Kidney (tissue), 14 donors: ENCODE data around the gene SORT1. TPM values are rescaled to one million over a fixed set of nuclear protein-coding genes. Genes with fewer than 3 reads are reported as not detected.

Source experiments
- DNase-seq, 5 donors: peaks; one replicate each; pipeline ENCODE4 v3.0.0-alpha.2; 2013 to 2020
- FAIRE-seq: peaks from 2 replicates; lab custom pipeline; 2012; peaks lifted over from hg19 to GRCh38; lab: Jason Lieb, UNC
- H3K27ac ChIP-seq, 2 donors: one replicate each; pipeline ENCODE4 v1.7.0; 2013; ENCODE audit warnings: low read depth in 2 of 2, low read length in 2 of 2, inconsistent platforms in 1 of 2
- H3K27me3 ChIP-seq: one replicate; pipeline ENCODE4 v1.7.1; 2013; ENCODE audit warnings: low read length, inconsistent platforms; ENCODE audit not compliant: control insufficient read depth, insufficient read depth
- H3K36me3 ChIP-seq, 3 donors: one replicate each; pipeline versions ENCODE4 v1.7.0 to v1.7.1; 2013; ENCODE audit warnings: low read length in 3 of 3, control low read depth in 1 of 3, inconsistent platforms in 1 of 3; ENCODE audit not compliant: insufficient read depth in 3 of 3, control insufficient read depth in 2 of 3
- H3K4me1 ChIP-seq, 3 donors: one replicate each; pipeline versions ENCODE4 v1.7.0 to v1.7.1; 2013; ENCODE audit warnings: low read length in 3 of 3, inconsistent platforms in 1 of 3, low read depth in 1 of 3; ENCODE audit not compliant: control insufficient read depth in 2 of 3, insufficient read depth in 2 of 3
- H3K4me3 ChIP-seq, 3 donors: one replicate each; pipeline versions ENCODE4 v1.7.0 to v1.8.1; 2013; ENCODE audit warnings: low read length in 3 of 3, control low read depth in 1 of 3, inconsistent platforms in 1 of 3
- H3K9ac ChIP-seq, 3 donors: one replicate each; pipeline versions ENCODE4 v1.7.0 to v1.7.1; 2013; ENCODE audit warnings: low read length in 3 of 3, control low read depth in 1 of 3, inconsistent platforms in 1 of 3
- H3K9me3 ChIP-seq, 3 donors: one replicate each; pipeline versions ENCODE4 v1.7.0 to v1.7.1; 2013; ENCODE audit warnings: low read length in 3 of 3, control low read depth in 1 of 3, inconsistent platforms in 1 of 3; ENCODE audit not compliant: control insufficient read depth in 2 of 3, insufficient read depth in 1 of 3
- CTCF ChIP-seq: IDR thresholded peaks from 3 replicates; pipeline ENCODE4 v1.5.1; 2012; ENCODE audit warnings: mild to moderate bottlenecking, moderate library complexity, borderline replicate concordance; ENCODE audit not compliant: insufficient read depth; ENCODE audit errors: extremely low read depth
- intact Hi-C: fragments of 100-400 bp; cut with DNase I; formaldehyde crosslinking; loops from one replicate; pipeline ENCODE4 v1.11.1; 2022
- polyA plus RNA-seq: library from polyadenylated mRNA; stranded (reverse); fragments of 350-450 nt; fragmentation: Illumina TruSeq; extraction: RNeasy Lipid Tissue Mini Kit (QIAGEN cat#74804); gene quantifications from one replicate; pipeline ENCODE4 v1.2.3, GENCODE V29; 2014; ENCODE audit warnings: low read depth, low replicate concordance; ENCODE audit not compliant: insufficient read depth
- total RNA-seq: library from RNA; stranded (reverse); fragmentation: NEBNext Ultra II Directional; extraction: Animal tissue kit (Norgen Biotek cat#: 25700); gene quantifications from one replicate; pipeline ENCODE4 v1.2.1, GENCODE V29; 2021
- donor health status: control.
- donor health status: control.
- donor health status: control.
- donor health status: control.
- donor health status: control.
- donor health status: DM: yes; HTN: yes; CAD: no.
- donor health status: Normal renal cell carcinoma (clear cell type).

Gene SORT1
- total and polyA plus RNA-seq, 2 donors from 2014 or later = 33.5 to 169 TPM

DNA sequence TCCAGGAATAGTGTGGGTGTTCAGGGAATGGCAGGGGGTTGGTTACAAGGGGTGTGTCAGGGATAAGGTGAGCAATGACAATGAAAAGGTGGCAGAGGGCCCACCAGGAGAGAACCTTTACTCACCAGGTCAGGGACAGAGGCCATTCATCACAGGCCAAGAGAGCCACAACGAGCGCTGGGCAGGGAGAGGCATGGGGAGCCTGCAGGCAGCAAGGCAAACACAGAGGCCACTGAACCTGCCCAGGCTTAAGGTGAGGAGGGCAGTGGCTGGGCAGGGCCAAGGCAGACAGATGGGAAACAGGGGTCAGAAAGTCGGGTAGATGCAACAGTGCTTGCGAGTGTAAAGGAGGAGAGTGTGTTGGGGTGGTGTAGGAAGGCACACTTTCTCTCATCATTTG, 62.6 kb downstream of the SORT1 start:
- Histone ChIP-seq H3K36me3 (peaks cover 0 to 16% (median 8%) of the 10 kb centered on the region in 3 donors), H3K27me3 (no peaks in the 10 kb centered on the region), H3K27ac (no peak overlapping the region), H3K4me1 (no peaks in the 10 kb centered on the region), H3K9me3 (peaks cover 0 to 2% (median 0%) of the 10 kb centered on the region in 3 donors), H3K4me3 (no peak overlapping the region), H3K9ac (no peak overlapping the region)
- DNase-seq (no peak), FAIRE-seq (no peak)
- TF ChIP-seq CTCF = no peak
- intact Hi-C loops = no loop called here

DNA sequence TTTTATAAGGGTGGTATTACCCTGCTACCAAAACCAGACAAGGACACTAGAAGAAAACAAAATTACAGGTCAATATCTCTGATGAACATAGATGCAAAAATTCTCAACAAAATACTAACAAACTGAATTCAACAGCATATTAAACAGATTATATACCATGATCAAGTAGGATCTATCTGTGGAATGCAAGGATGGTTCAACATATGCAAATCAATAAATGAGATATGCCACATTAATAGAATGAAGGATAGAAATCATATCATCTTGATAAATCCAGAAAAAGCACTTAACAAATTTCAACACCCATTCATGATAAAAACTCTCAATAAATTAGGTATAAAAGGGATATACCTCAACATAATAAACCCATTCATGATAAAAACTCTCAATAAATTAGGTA, 66.6 kb downstream of the SORT1 start:
- no peak overlapping the region for H3K4me3 ChIP-seq
- no peak for FAIRE-seq
- intact Hi-C loops = no loop called here

DNA sequence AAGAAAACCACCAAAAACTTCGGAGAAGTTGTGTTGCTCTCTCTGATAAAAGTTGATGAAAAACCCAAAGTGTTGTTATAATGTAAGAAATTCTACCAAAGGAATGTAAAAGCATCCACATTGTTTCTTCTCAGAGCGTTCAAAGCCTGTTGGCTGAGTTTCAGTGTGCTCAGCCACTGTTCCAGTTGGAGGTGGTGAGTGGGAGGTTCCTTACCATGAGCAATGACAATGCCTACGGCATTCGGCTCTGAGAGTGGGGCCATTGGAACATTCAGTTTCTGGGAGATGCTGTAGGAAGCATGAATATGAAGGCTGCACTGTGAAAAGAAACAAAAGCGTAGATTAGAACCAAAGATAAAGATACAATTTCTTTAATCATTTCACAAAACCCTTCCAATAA, 70.4 kb downstream of the SORT1 start:
- Histone ChIP-seq H3K27ac (no peak overlapping the region), H3K4me1 (no peaks in the 10 kb centered on the region), H3K36me3 (peaks cover 0 to 26% (median 14%) of the 10 kb centered on the region in 3 donors), H3K4me3 (no peak overlapping the region), H3K9ac (no peak overlapping the region), H3K27me3 (no peaks in the 10 kb centered on the region), H3K9me3 (peaks cover 0 to 2% (median 0%) of the 10 kb centered on the region in 3 donors)
- TF ChIP-seq CTCF = no peak
- no peak for DNase-seq
- intact Hi-C loops = no loop called here
- no peak for FAIRE-seq

More for the DNA sequence above, 66.6 kb downstream of the SORT1 start:
- H3K27ac ChIP-seq = no peak overlapping the region
- DNase-seq = no peak
- H3K27me3 ChIP-seq = no peaks in the 10 kb centered on the region
- peaks cover 0 to 2% (median 0%) of the 10 kb centered on the region in 3 donors for H3K9me3 ChIP-seq
- no peak overlapping the region for H3K9ac ChIP-seq
- peaks cover 0 to 21% (median 10%) of the 10 kb centered on the region in 3 donors for H3K36me3 ChIP-seq
- TF ChIP-seq CTCF = no peak
- H3K4me1 ChIP-seq = no peaks in the 10 kb centered on the region

- H3K36me3 ChIP-seq = peaks cover 7 to 37% (median 31%) of the 10 kb centered on the region in 3 donors
Observed at GRCh38 chr1:109322974-109323373, 74.7 kb downstream of the SORT1 start.

More at GRCh38 chr1:109322974-109323373, 74.7 kb downstream of the SORT1 start:
- FAIRE-seq = no peak
- DNase-seq = no peak
- no peak overlapping the region for H3K9ac ChIP-seq
- no peak overlapping the region for H3K27ac ChIP-seq
- H3K4me3 ChIP-seq = no peak overlapping the region
- TF ChIP-seq CTCF = no peak
- no peaks in the 10 kb centered on the region for H3K27me3 ChIP-seq
- intact Hi-C loops = no loop called here
- H3K9me3 ChIP-seq = no peaks in the 10 kb centered on the region
- no peaks in the 10 kb centered on the region for H3K4me1 ChIP-seq
